GM20431 (cell line): ENCODE data around the gene DTX1.

Experiments used
- in situ Hi-C: fragments of 300-500 bp; cut with MseI, MboI; formaldehyde crosslinking; loops from one replicate; pipeline ENCODE4 v1.15.0; 2020; ENCODE audit warnings: low sequenced_read_pairs; ENCODE audit not compliant: unreplicated experiment

Gene DTX1

GRCh38 chr12:113069149-113069548 lies 12.6 kb downstream of the DTX1 start:
- in situ Hi-C loops = no loop called here

GRCh38 chr12:113069751-113070116 lies 13.2 kb downstream of the DTX1 start:
- in situ Hi-C loops = no loop called here

GRCh38 chr12:113070117-113070906 lies 13.8 kb downstream of the DTX1 start:
- in situ Hi-C loops = no loop called here

GRCh38 chr12:113071135-113072112 lies 14.9 kb downstream of the DTX1 start:
- in situ Hi-C loops = no loop called here

- in situ Hi-C loops = no loop called here
These were observed 15.6 kb downstream of the DTX1 start for GRCh38 chr12:113072136-113072535.

- in situ Hi-C loops = no loop called here
These were observed 17.1 kb downstream of the DTX1 start for GRCh38 chr12:113073586-113073985.

GRCh38 chr12:113075137-113075683 lies 18.7 kb downstream of the DTX1 start:
- in situ Hi-C loops = no loop called here

- in situ Hi-C loops = no loop called here
These were observed 20.7 kb downstream of the DTX1 start for GRCh38 chr12:113077057-113077858.

GRCh38 chr12:113077859-113078255 lies 21.3 kb downstream of the DTX1 start:
- in situ Hi-C loops = no loop called here

- in situ Hi-C loops = no loop called here
These were observed 25.3 kb downstream of the DTX1 start for GRCh38 chr12:113081873-113082272.

GRCh38 chr12:113082486-113083148 lies 26.1 kb downstream of the DTX1 start:
- in situ Hi-C loops = no loop called here

GRCh38 chr12:113083863-113084435 lies 27.4 kb downstream of the DTX1 start:
- in situ Hi-C loops = no loop called here

- in situ Hi-C loops = no loop called here
These were observed 30.0 kb downstream of the DTX1 start for GRCh38 chr12:113086249-113087164.

GRCh38 chr12:113087193-113087592 lies 30.7 kb downstream of the DTX1 start:
- in situ Hi-C loops = no loop called here

GRCh38 chr12:113088037-113088436 lies 31.5 kb downstream of the DTX1 start:
- in situ Hi-C loops = no loop called here

- in situ Hi-C loops = no loop called here
These were observed 32.6 kb downstream of the DTX1 start for GRCh38 chr12:113088971-113089756.

GRCh38 chr12:113089839-113090238 lies 33.3 kb downstream of the DTX1 start:
- in situ Hi-C loops = no loop called here
